GM11168 (cell line): Measurements from ENCODE around the gene TRIO.

Experiments
- in situ Hi-C: fragments of 300-500 bp; cut with MboI; formaldehyde crosslinking; loops from one replicate; pipeline ENCODE4 v1.12.0; 2022; ENCODE audit warnings: low sequenced_read_pairs; ENCODE audit not compliant: unreplicated experiment

The TRIO gene

GRCh38 chr5:14120176-14120575, 23.0 kb upstream of the TRIO start:
- in situ Hi-C loops: no loop called here

- in situ Hi-C loops: no loop called here
These were observed 21.6 kb upstream of the TRIO start for GRCh38 chr5:14121552-14121951.

- in situ Hi-C loops: no loop called here
These were observed 21.1 kb upstream of the TRIO start for GRCh38 chr5:14122089-14122488.

- in situ Hi-C loops: no loop called here
These were observed 19.6 kb upstream of the TRIO start for GRCh38 chr5:14123551-14123950.

- in situ Hi-C loops: no loop called here
These were observed 19.1 kb upstream of the TRIO start for GRCh38 chr5:14123974-14124482.

- in situ Hi-C loops: no loop called here
These were observed 17.9 kb upstream of the TRIO start for GRCh38 chr5:14125262-14125661.

GRCh38 chr5:14127587-14127986, 15.6 kb upstream of the TRIO start:
- in situ Hi-C loops: no loop called here

GRCh38 chr5:14128079-14128478, 15.1 kb upstream of the TRIO start:
- in situ Hi-C loops: no loop called here

- in situ Hi-C loops: no loop called here
These were observed 14.0 kb upstream of the TRIO start for GRCh38 chr5:14129123-14129522.

GRCh38 chr5:14131855-14132503, 11.2 kb upstream of the TRIO start:
- in situ Hi-C loops: no loop called here

- in situ Hi-C loops: no loop called here
These were observed 9.7 kb upstream of the TRIO start for GRCh38 chr5:14133394-14133793.

- in situ Hi-C loops: no loop called here
These were observed 9.1 kb upstream of the TRIO start for GRCh38 chr5:14134083-14134482.

GRCh38 chr5:14134771-14135170, 8.4 kb upstream of the TRIO start:
- in situ Hi-C loops: no loop called here

GRCh38 chr5:14135621-14136020, 7.5 kb upstream of the TRIO start:
- in situ Hi-C loops: no loop called here

GRCh38 chr5:14136228-14136627, 6.9 kb upstream of the TRIO start:
- in situ Hi-C loops: no loop called here

GRCh38 chr5:14138608-14139540, 4.3 kb upstream of the TRIO start:
- in situ Hi-C loops: no loop called here

- in situ Hi-C loops: no loop called here
These were observed 1.4 kb upstream of the TRIO start for GRCh38 chr5:14141764-14142163.

GRCh38 chr5:14142202-14142826, 828 bp upstream of the TRIO start:
- in situ Hi-C loops: no loop called here

GRCh38 chr5:14143546-14143840, 351 bp downstream of the TRIO start:
- in situ Hi-C loops: no loop called here

- in situ Hi-C loops: no loop called here
These were observed 871 bp downstream of the TRIO start for GRCh38 chr5:14143841-14144585.
